Loucy (cell line): ENCODE measurements around the gene SECISBP2L.

ENCODE experiments used
- H2AFZ ChIP-seq: fragments of 200-600 bp; sonication (generic); 2 replicates; pipeline ENCODE4 v1.6.0; 2016; ENCODE audit warnings: antibody characterized with exemption, mild to moderate bottlenecking, low read length, moderate library complexity
- H3F3A ChIP-seq: fragments of 200-600 bp; 2 replicates; pipeline ENCODE4 v1.6.0; 2016; ENCODE audit warnings: antibody characterized with exemption, low read depth, mild to moderate bottlenecking
- H3K27me3 ChIP-seq: fragments of 200-600 bp; sonication (generic); 2 replicates; pipeline ENCODE4 v1.6.1; 2014; ENCODE audit warnings: low read length, mild to moderate bottlenecking; ENCODE audit not compliant: insufficient read depth, poor library complexity, severe bottlenecking
- H3K36me3 ChIP-seq: fragments of 200-600 bp; sonication (generic); 2 replicates; pipeline ENCODE4 v1.6.1; 2016; ENCODE audit warnings: low read length; ENCODE audit not compliant: insufficient read depth
- H3K4me1 ChIP-seq: fragments of 200-600 bp; sonication (generic); 2 replicates; pipeline ENCODE4 v1.5.1; 2014; ENCODE audit warnings: low read length, mild to moderate bottlenecking; ENCODE audit not compliant: insufficient read depth, poor library complexity, severe bottlenecking
- H3K4me2 ChIP-seq: fragments of 200-600 bp; sonication (generic); 2 replicates; pipeline ENCODE4 v1.6.0; 2014; ENCODE audit warnings: antibody characterized with exemption, low read length, low read depth, mild to moderate bottlenecking; ENCODE audit not compliant: poor library complexity, severe bottlenecking
- H3K4me3 ChIP-seq: fragments of 200-600 bp; sonication (generic); 2 replicates; pipeline ENCODE4 v1.5.1; 2014; ENCODE audit warnings: low read length, mild to moderate bottlenecking, mixed read lengths; ENCODE audit not compliant: poor library complexity, severe bottlenecking
- H3K79me2 ChIP-seq: fragments of 200-600 bp; sonication (generic); 2 replicates; pipeline ENCODE4 v1.6.1; 2014; ENCODE audit warnings: low read length; ENCODE audit not compliant: insufficient read depth
- H3K9ac ChIP-seq: fragments of 200-600 bp; sonication (generic); 2 replicates; pipeline ENCODE4 v1.6.0; 2014; ENCODE audit warnings: mild to moderate bottlenecking, low read depth, low read length, moderate library complexity; ENCODE audit not compliant: poor library complexity, severe bottlenecking
- H3K9me2 ChIP-seq: fragments of 200-600 bp; sonication (generic); replicated peaks from 2 replicates; pipeline ENCODE4 v1.6.1; 2016; ENCODE audit warnings: low read depth, low read length, mixed read lengths
- H3K9me3 ChIP-seq: fragments of 200-600 bp; sonication (generic); 2 replicates; pipeline ENCODE4 v1.6.1; 2014; ENCODE audit warnings: mild to moderate bottlenecking, antibody characterized with exemption, low read length, low read depth; ENCODE audit not compliant: insufficient read depth
- H4K20me1 ChIP-seq: fragments of 200-600 bp; sonication (generic); 2 replicates; pipeline ENCODE4 v1.6.0; 2014; ENCODE audit warnings: antibody characterized with exemption, low read length, mild to moderate bottlenecking; ENCODE audit not compliant: insufficient read depth, poor library complexity, severe bottlenecking
- EZH2phosphoT487 ChIP-seq: fragments of 200-600 bp; IDR thresholded peaks from 2 replicates; pipeline ENCODE4 v1.6.1; 2018; ENCODE audit warnings: antibody characterized with exemption, mild to moderate bottlenecking, moderate library complexity, borderline replicate concordance
- TF ChIP-seq, protein P1 (sequence below): fragments of 200-600 bp; sonication (generic); conservative IDR thresholded peaks from 2 replicates; pipeline ENCODE4 v1.5.1; 2014; ENCODE audit warnings: mild to moderate bottlenecking, antibody characterized with exemption, low read length

The SECISBP2L gene

GRCh38 chr15:48996276-48996675 is 50.0 kb downstream of the SECISBP2L start:
- H3K36me3 ChIP-seq: peaks cover 72% of the 10 kb centered on the region
- H3K27me3 ChIP-seq: no peaks in the 10 kb centered on the region
- no peaks in the 10 kb centered on the region for H3K9me3 ChIP-seq

GRCh38 chr15:48993380-48993779 is 52.9 kb downstream of the SECISBP2L start:
- H3K9me3 ChIP-seq: no peaks in the 10 kb centered on the region
- no peaks in the 10 kb centered on the region for H3K4me1 ChIP-seq
- TF ChIP-seq, protein P1, sequence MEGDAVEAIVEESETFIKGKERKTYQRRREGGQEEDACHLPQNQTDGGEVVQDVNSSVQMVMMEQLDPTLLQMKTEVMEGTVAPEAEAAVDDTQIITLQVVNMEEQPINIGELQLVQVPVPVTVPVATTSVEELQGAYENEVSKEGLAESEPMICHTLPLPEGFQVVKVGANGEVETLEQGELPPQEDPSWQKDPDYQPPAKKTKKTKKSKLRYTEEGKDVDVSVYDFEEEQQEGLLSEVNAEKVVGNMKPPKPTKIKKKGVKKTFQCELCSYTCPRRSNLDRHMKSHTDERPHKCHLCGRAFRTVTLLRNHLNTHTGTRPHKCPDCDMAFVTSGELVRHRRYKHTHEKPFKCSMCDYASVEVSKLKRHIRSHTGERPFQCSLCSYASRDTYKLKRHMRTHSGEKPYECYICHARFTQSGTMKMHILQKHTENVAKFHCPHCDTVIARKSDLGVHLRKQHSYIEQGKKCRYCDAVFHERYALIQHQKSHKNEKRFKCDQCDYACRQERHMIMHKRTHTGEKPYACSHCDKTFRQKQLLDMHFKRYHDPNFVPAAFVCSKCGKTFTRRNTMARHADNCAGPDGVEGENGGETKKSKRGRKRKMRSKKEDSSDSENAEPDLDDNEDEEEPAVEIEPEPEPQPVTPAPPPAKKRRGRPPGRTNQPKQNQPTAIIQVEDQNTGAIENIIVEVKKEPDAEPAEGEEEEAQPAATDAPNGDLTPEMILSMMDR: no peak
- TF ChIP-seq EZH2phosphoT487: no peak
- no peaks in the 10 kb centered on the region for H3K9me2 ChIP-seq
- H3K4me2 ChIP-seq: no peak overlapping the region
- H3K27me3 ChIP-seq: no peaks in the 10 kb centered on the region
- H2AFZ ChIP-seq: no peak overlapping the region
- no peaks in the 10 kb centered on the region for H3K79me2 ChIP-seq
- no peaks in the 10 kb centered on the region for H4K20me1 ChIP-seq
- no peaks in the 10 kb centered on the region for H3F3A ChIP-seq
- H3K4me3 ChIP-seq: no peak overlapping the region
- no peak overlapping the region for H3K9ac ChIP-seq
- H3K36me3 ChIP-seq: peaks cover 60% of the 10 kb centered on the region

More at GRCh38 chr15:48996276-48996675, 50.0 kb downstream of the SECISBP2L start:
- H3K4me2 ChIP-seq: no peak overlapping the region
- H3K9me2 ChIP-seq: no peaks in the 10 kb centered on the region
- no peak overlapping the region for H3K4me3 ChIP-seq
- no peak overlapping the region for H2AFZ ChIP-seq
- H3K4me1 ChIP-seq: no peaks in the 10 kb centered on the region
- no peaks in the 10 kb centered on the region for H3F3A ChIP-seq
- no peak overlapping the region for H3K9ac ChIP-seq
- no peaks in the 10 kb centered on the region for H3K79me2 ChIP-seq
- TF ChIP-seq, protein P1: no peak
- TF ChIP-seq EZH2phosphoT487: no peak
- no peaks in the 10 kb centered on the region for H4K20me1 ChIP-seq

DNA sequence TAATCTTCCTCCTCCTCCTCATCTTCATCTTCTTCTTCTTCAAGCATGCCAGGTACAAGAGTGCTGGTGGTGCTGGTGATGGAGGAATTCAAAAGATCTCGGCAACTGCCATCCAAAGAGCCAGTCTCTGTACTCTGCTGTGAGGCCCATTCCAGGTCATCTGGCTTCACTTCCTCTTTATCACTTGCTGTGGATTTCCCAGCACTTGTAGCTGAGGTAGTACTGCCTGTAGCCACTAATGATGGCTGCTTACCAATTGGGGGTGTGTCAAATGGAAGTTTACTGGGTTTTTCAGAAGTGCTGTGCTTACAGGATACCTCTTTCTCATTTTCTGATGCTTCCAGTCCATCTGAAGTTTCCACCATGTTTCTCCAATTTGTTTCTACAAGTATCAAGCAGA is 53.7 kb downstream of the SECISBP2L start:
- Histone ChIP-seq H3K4me2 (no peak overlapping the region), H2AFZ (no peak overlapping the region), H3K4me3 (no peak overlapping the region), H3K9me3 (no peaks in the 10 kb centered on the region), H3K4me1 (no peaks in the 10 kb centered on the region), H3K79me2 (no peaks in the 10 kb centered on the region), H4K20me1 (no peaks in the 10 kb centered on the region), H3K9ac (no peak overlapping the region), H3K36me3 (peaks cover 55% of the 10 kb centered on the region), H3K9me2 (no peaks in the 10 kb centered on the region), H3K27me3 (no peaks in the 10 kb centered on the region), H3F3A (no peaks in the 10 kb centered on the region)
- TF ChIP-seq, protein P1: no peak
- no peak for TF ChIP-seq EZH2phosphoT487
